ENCODE measurements around the gene PTPRK. TPM values are rescaled to one million over a fixed set of nuclear protein-coding genes. Genes with fewer than 3 reads are reported as not detected.

The PTPRK gene
- total RNA-seq, 4 donors from 2014 or later = 7.3 to 22.9 (median 13.0) TPM

GRCh38 chr6:128492386-128492785 is 28.0 kb downstream of the PTPRK start:
- H3K4me3 ChIP-seq = peak overlapping the region in 1 of 4 donors; percentile 55
- in situ Hi-C loops (cut with MboI; ENCODE audit: low sequenced_read_pairs in 4 of 4) = no loop called here
- H3K27ac ChIP-seq = peak overlapping the region in 3 of 4 donors; percentile 61 to 78 (median 71)
- no peak for TF ChIP-seq CTCF (IDR thresholded peaks at IDR 0.05 in 4 of 5, conservative IDR thresholded peaks at IDR 0.05 in 1 of 5)
- TF ChIP-seq POLR2A (IDR thresholded peaks at IDR 0.05) = no peak
- no peaks in the 10 kb centered on the region for H3K36me3 ChIP-seq
- DNase-seq = no peak
- H3K27me3 ChIP-seq = no peaks in the 10 kb centered on the region
- H3K9me3 ChIP-seq = no peaks in the 10 kb centered on the region
- intact Hi-C loops (cut with DNase I; ENCODE audit: low total_unique reads) = loop anchor here (5.0 kb wide), 1 partner anchor 1000 kb away; no protein-coding TSS in a partner anchor
- H3K4me1 ChIP-seq = peaks cover 14% of the 10 kb centered on the region in 2 donors
- ATAC-seq = no peak

GRCh38 chr6:128491610-128492206 is 28.7 kb downstream of the PTPRK start:
- DNase-seq = no peak
- H3K9me3 ChIP-seq = no peaks in the 10 kb centered on the region
- H3K4me3 ChIP-seq = peak overlapping the region; percentile 35 to 72 (median 54)
- H3K27me3 ChIP-seq = no peaks in the 10 kb centered on the region
- intact Hi-C loops (cut with DNase I; ENCODE audit: low total_unique reads) (loop anchor here (5.0 kb wide), 1 partner anchor 1001 kb away; no protein-coding TSS in a partner anchor), in situ Hi-C loops (cut with MboI; ENCODE audit: low sequenced_read_pairs in 4 of 4) (no loop called here)
- no peaks in the 10 kb centered on the region for H3K36me3 ChIP-seq
- TF ChIP-seq POLR2A (IDR thresholded peaks at IDR 0.05) = no peak
- no peak for TF ChIP-seq CTCF (IDR thresholded peaks at IDR 0.05 in 4 of 5, conservative IDR thresholded peaks at IDR 0.05 in 1 of 5)
- peaks cover 14% of the 10 kb centered on the region in 2 donors for H3K4me1 ChIP-seq
- peak; percentile 67 to 89 for ATAC-seq
- peak overlapping the region; percentile 61 to 78 (median 70) for H3K27ac ChIP-seq

- intact Hi-C loops (cut with DNase I; ENCODE audit: low total_unique reads) (loop anchor here (5.0 kb wide), 1 partner anchor 1001 kb away; no protein-coding TSS in a partner anchor), in situ Hi-C loops (cut with MboI; ENCODE audit: low sequenced_read_pairs in 4 of 4) (no loop called here)
- Histone ChIP-seq H3K36me3 (no peaks in the 10 kb centered on the region), H3K27ac (peak overlapping the region; percentile 61 to 78 (median 70)), H3K27me3 (no peaks in the 10 kb centered on the region), H3K4me3 (peak overlapping the region; percentile 35 to 72 (median 54)), H3K4me1 (peaks cover 14% of the 10 kb centered on the region in 2 donors), H3K9me3 (no peaks in the 10 kb centered on the region)
- TF ChIP-seq POLR2A (IDR thresholded peaks at IDR 0.05) = no peak
- TF ChIP-seq CTCF (IDR thresholded peaks at IDR 0.05 in 4 of 5, conservative IDR thresholded peaks at IDR 0.05 in 1 of 5) = no peak
- ATAC-seq = peak in 1 of 2 donors; percentile 21
- no peak for DNase-seq
These were observed 29.3 kb downstream of the PTPRK start for GRCh38 chr6:128491100-128491581.

GRCh38 chr6:128487746-128488145 is 32.7 kb downstream of the PTPRK start:
- in situ Hi-C loops (cut with MboI; ENCODE audit: low sequenced_read_pairs in 4 of 4) (no loop called here), intact Hi-C loops (cut with DNase I; ENCODE audit: low total_unique reads) (no loop called here)
- TF ChIP-seq POLR2A (IDR thresholded peaks at IDR 0.05) (no peak), CTCF (IDR thresholded peaks at IDR 0.05 in 4 of 5, conservative IDR thresholded peaks at IDR 0.05 in 1 of 5) (no peak)
- ATAC-seq (no peak), DNase-seq (no peak)
- H3K4me3 ChIP-seq = no peak overlapping the region
- peaks cover 13 to 20% of the 10 kb centered on the region in 2 donors for H3K4me1 ChIP-seq
- no peaks in the 10 kb centered on the region for H3K36me3 ChIP-seq
- H3K9me3 ChIP-seq = no peaks in the 10 kb centered on the region
- no peaks in the 10 kb centered on the region for H3K27me3 ChIP-seq
- H3K27ac ChIP-seq = no peak overlapping the region
